Measurements from ENCODE around the gene GORASP2.

DNA sequence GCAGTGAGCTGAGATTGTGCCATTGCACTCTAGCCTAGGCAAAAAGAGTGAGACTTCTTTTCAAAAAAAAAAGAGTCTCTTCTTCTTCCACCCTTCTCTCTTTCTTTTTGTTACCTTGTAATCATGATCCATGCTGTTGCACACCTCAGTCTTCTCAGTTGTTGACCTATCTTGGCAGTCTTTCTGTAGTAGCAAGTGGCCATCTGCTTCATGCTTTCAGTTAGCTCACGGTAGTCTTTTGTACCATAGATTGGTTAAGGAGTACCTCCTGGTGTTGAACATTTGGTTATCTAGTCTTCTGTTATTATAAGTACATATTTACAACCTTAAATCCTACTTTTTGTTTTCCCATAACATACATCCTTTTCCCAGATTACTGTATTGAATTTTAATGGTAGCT lies 3.1 kb downstream of the GORASP2 start:
- TF ChIP-seq, protein P1, sequence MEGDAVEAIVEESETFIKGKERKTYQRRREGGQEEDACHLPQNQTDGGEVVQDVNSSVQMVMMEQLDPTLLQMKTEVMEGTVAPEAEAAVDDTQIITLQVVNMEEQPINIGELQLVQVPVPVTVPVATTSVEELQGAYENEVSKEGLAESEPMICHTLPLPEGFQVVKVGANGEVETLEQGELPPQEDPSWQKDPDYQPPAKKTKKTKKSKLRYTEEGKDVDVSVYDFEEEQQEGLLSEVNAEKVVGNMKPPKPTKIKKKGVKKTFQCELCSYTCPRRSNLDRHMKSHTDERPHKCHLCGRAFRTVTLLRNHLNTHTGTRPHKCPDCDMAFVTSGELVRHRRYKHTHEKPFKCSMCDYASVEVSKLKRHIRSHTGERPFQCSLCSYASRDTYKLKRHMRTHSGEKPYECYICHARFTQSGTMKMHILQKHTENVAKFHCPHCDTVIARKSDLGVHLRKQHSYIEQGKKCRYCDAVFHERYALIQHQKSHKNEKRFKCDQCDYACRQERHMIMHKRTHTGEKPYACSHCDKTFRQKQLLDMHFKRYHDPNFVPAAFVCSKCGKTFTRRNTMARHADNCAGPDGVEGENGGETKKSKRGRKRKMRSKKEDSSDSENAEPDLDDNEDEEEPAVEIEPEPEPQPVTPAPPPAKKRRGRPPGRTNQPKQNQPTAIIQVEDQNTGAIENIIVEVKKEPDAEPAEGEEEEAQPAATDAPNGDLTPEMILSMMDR (optimal IDR thresholded peaks at IDR 0.05 in 1 of 3, IDR thresholded peaks at IDR 0.05 in 1 of 3, conservative IDR thresholded peaks at IDR 0.05 in 1 of 3; ENCODE audit: extremely low read depth in 1 of 3, insufficient read depth in 2 of 3, low read length in 3 of 3) = no peak
- no peak for TF ChIP-seq EZH2 (IDR thresholded peaks at IDR 0.05; ENCODE audit: low read length)
